Neural progenitor cell (in vitro differentiated cells): ENCODE results near the gene MCM8.

Experiments used
- EZH2 ChIP-seq: fragments of 200-600 bp; sonication (generic); IDR thresholded peaks from 2 replicates; pipeline ENCODE4 v1.6.1; 2017; ENCODE audit warnings: antibody characterized with exemption, mild to moderate bottlenecking, moderate library complexity
- EZH2phosphoT487 ChIP-seq: fragments of 200-600 bp; sonication (generic); IDR thresholded peaks from 2 replicates; pipeline ENCODE4 v1.6.1; 2017; ENCODE audit warnings: antibody characterized with exemption
- TF ChIP-seq, protein P1 (sequence below): fragments of 200-600 bp; sonication (generic); IDR thresholded peaks from 2 replicates; pipeline ENCODE4 v1.5.1; 2017; ENCODE audit warnings: antibody characterized with exemption, mild to moderate bottlenecking

- TF ChIP-seq, protein P1, sequence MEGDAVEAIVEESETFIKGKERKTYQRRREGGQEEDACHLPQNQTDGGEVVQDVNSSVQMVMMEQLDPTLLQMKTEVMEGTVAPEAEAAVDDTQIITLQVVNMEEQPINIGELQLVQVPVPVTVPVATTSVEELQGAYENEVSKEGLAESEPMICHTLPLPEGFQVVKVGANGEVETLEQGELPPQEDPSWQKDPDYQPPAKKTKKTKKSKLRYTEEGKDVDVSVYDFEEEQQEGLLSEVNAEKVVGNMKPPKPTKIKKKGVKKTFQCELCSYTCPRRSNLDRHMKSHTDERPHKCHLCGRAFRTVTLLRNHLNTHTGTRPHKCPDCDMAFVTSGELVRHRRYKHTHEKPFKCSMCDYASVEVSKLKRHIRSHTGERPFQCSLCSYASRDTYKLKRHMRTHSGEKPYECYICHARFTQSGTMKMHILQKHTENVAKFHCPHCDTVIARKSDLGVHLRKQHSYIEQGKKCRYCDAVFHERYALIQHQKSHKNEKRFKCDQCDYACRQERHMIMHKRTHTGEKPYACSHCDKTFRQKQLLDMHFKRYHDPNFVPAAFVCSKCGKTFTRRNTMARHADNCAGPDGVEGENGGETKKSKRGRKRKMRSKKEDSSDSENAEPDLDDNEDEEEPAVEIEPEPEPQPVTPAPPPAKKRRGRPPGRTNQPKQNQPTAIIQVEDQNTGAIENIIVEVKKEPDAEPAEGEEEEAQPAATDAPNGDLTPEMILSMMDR = no peak
- TF ChIP-seq EZH2 = no peak
- no peak for TF ChIP-seq EZH2phosphoT487
These were observed 36.9 kb downstream of the MCM8 start for GRCh38 chr20:5987383-5987782.
